Jurkat, Clone E6-1 (cell line): ENCODE results near the gene KCNJ3.

ENCODE experiments used
- DNase-seq: peaks from one replicate; pipeline ENCODE4 v3.0.0-alpha.2; 2011; ENCODE audit warnings: low read depth, low spot score
- H3K4me3 ChIP-seq: 2 replicates; pipeline ENCODE4 v1.5.1; 2011; ENCODE audit warnings: mild to moderate bottlenecking, low read length, control low read depth, moderate library complexity

The KCNJ3 gene

DNA sequence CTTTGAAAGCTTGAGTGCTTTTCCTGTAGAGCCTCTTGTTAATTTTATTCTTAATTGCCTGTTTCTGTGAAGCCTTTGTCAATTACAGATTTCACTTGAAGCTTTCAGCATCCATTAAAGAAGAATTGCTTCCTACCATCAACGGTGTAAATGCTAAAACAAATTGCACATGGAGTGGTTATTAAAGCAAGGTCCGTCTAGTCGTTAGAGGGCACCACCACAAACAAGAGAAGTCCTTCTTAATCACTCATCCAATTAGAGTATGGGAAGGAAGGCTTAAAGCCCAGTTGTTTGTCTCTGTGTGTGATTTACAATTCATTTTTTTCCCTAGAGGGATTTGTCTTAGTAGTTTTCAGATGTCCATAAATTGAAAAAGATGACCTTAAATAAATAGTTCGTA is 1.6 kb downstream of the KCNJ3 start:
- no peak overlapping the region for H3K4me3 ChIP-seq
- DNase-seq, result no peak

DNA sequence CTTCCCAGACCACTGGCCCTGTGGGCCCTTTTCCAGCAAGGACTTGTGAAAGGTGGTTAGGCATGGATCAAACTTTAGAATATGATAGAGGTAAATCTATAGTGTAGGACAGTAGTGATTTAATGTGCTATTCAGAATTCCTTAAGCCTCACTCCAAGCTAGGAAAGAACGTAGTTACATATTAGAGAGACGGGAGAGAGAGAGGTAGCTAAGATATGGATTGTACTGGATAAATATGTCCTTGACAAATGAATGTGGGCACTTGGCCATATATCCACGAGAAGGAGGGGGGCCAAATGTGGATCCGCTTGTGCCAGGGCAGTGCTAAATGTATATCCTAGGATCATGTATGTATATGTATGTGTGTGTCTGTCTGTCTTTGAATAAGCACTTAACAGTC is 6.5 kb downstream of the KCNJ3 start:
- DNase-seq, result no peak
- H3K4me3 ChIP-seq, result no peak overlapping the region

DNA sequence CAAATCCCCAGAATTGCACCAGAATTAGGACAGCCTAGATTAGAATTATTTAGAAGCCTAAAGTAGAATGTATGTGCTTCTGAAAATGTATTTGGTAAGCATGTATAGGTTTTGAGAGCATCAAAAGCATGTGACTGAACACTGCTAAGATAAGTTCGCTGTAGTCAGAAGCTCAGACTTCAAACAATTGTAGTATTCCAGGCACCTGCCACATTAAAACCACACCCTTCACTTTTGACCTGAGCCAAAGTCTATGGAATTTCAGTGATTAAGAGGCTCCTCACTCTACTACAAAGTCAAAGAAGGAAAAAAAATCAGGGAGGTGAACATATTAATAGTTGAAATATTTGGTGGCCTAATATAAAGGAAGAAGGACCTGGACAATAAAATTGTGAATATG is 8.2 kb downstream of the KCNJ3 start:
- no peak for DNase-seq
- no peak overlapping the region for H3K4me3 ChIP-seq

DNA sequence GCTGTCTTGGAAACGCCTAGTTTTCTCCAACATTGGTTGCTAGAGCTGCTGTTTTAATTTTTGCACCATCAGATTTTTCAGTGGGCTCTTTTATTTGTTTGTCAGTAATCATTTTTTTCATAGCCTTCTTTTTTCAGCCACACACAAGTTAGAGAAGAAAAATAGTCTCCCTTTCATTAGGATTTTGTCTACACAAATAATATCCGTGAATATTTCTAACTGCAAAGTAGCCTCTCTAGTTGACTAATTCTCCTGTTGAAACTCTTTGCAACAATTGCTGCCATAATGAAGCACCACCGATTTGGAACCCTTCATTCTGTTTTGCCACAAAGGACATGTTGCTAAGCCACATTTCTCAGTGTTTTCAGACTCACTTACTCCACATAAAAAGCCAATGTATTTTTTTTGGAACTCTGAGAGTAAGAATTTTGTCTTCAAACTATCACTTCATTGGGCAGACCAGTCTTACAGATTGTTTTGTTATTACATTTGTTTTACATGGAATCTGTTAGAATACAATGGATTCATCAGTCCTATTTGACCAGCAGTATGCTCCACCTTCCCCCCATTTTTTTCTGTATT is 9.6 kb downstream of the KCNJ3 start:
- no peak overlapping the region for H3K4me3 ChIP-seq
- no peak for DNase-seq

DNA sequence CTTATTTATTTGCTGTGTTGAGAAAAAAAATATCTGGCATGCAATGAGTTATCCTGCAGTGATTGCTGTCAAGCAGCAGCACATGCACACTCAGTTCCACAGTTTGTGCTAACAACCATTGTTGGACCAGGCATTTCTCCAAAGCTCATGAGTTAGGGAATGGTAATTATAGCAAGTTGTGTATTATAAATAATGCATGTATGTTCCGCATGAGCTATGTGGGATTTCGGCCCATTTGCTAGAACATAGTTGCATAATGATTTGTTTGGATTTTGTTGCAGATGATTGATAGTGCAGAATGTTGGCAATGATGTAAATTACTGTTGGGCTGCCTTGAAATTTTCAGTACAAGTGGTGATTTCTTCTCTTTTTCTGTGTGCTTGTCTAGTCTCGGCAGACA is 10.7 kb downstream of the KCNJ3 start:
- no peak for DNase-seq
- H3K4me3 ChIP-seq, result no peak overlapping the region

DNA sequence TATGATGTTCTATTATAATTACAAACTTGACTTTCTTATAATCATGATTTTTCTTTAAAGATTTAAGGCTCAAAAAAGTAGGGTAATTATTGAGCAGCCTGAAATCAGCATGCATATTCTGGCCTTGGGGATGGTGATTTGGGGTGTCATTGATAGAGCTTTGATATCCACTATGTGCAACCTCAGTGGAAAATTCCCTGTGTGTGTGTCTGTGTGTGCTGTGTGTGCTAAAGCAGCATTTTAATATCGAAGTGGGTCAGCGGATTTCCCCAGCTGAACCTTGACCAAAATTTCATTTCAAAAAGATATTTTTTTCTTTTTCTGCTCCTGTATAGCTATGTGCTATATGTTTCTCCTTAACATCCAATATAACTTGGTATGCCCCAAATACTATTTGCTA is 11.6 kb downstream of the KCNJ3 start:
- no peak for DNase-seq
- H3K4me3 ChIP-seq, result no peak overlapping the region

DNA sequence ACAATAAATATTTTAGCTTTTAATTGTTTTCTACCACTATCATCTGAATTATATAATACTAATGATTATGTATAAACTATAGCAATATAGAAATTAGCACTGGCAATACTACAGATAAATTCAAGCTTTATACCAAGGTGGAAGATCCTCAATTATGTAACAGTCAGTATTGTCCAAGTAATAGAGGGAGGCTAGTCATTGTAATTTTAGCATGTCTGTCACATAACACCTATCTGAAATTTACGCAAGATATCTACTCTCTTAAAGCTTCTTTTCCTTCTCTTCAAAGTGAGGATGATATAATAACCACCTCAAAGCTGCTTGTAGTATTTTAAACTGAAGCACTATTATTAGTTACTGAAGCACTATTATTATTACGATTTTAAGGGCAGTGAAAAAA is 12.2 kb downstream of the KCNJ3 start:
- no peak overlapping the region for H3K4me3 ChIP-seq
- no peak for DNase-seq

DNA sequence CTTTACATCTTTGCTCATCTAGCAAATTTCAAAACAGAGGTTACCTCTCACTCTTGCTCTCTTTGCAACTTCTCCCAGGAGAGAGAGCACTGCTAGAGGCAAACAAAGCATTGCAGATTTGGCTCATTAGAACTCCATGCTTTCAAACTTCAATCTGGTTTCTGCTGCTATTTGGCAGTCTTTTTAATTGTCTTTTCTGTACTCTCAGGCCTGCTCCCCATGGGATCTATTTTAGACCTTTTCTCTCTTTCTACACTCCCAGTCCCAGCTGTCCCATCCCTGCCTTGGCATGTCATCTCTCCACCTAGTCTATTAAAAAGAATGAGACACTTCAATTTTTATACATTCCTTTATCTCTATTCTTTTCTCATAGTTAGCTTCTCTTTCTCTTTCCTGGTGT is 15.2 kb downstream of the KCNJ3 start:
- H3K4me3 ChIP-seq, result no peak overlapping the region
- DNase-seq, result no peak

DNA sequence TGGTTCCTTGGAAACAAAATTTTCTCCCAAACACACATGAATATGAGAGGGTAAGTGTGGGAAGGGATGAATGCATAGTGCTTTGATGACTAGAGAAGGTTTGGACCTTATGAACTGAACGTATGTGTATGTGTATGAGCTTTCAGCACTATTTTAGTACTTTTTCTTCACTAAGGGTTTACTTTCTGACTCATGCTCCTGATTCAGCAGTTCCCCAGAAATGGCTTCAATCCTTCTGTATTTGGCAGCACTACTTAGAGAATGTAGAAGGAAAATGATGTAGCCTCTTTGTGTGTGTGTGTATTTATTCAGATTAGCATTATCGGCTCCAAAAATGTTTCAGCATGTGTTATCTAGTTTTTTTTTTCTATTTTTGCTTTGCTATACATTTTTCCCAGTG is 22.2 kb downstream of the KCNJ3 start:
- H3K4me3 ChIP-seq, result no peak overlapping the region
- DNase-seq, result no peak

DNA sequence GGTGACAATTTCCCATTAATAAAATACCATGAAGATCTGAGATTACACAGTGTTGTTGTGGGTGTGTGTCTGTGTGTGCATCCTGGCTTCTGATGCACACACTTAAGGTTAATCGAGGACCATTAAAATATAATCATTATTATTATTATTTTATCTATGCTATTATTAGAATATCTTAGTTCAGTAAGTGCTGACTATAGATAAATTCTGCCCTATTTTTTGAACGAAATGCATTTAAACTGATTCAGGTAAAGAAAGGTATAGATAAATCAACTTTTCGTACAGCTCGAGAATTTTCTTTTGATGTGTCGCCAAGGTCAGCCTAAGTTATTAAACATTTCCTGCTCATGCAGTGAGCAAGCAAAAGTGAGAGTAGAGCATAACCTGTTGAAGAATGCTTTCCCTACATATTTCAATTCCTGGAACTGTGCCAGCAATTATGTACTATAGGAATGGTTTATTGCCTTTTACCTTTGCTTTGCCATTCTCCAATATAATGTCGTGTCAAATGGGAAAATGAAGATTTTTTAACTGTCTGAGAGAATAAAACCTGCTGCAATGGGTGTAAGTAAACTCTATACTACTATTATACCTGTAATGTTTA is 25.8 kb downstream of the KCNJ3 start:
- no peak for DNase-seq
- no peak overlapping the region for H3K4me3 ChIP-seq

DNA sequence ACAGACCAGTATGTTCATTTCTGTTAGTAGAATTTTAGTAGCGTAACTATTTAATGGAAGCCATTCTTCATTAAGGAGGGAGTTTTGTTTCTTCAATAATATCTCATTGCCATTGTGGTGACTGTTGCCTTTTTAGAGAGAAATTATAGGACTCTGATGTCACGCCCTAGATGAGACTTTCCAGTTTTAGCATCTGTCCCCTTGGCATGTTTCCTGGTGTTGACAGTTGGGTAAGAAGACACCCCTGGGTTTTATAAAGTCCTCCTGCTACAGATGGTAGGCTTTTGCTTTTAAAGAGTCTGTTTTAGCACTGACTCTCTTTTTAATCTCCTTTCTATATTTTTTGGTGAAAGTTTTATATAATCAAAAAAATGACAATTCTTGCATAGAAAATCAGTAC is 41.9 kb downstream of the KCNJ3 start:
- no peak for DNase-seq
- no peak overlapping the region for H3K4me3 ChIP-seq

DNA sequence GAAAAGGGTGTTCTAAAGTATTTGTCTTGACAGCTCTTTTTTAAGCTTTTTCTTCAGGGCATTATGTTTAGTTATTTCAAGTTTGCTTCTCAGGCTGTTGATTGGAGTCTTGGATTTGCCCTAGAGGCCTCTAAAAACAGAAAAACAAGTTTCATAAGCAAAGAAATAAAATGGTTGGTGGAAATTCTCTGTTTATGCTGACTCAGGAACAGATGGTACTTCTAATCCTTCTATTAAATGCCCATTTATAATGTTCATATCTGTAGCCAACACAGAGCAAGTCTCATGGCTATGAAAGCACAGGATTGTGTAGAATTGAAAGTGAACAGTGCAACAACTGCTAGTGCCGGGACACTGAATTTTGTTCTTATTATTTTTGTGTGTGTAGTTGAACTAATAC is 60.4 kb downstream of the KCNJ3 start:
- no peak for DNase-seq
- H3K4me3 ChIP-seq, result no peak overlapping the region

DNA sequence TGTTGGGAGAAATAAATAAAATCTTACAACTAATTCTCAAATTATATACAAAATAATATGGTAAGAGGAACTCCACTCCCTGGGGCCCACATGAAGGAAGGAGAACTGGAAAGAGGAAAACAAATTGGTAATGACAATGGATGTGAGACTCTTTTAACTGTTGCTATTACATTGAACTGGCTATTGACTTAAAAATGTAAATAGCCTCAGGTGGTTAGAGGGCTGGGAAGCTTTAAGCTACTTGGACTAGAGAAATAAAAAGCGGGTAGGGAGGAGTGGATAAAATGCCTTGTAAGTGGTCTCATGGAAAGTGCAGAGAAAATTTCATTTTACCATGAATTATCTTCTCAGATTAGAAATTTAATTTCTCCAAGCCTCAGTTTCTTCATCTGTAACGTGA is 64.1 kb downstream of the KCNJ3 start:
- DNase-seq, result no peak
- no peak overlapping the region for H3K4me3 ChIP-seq

DNA sequence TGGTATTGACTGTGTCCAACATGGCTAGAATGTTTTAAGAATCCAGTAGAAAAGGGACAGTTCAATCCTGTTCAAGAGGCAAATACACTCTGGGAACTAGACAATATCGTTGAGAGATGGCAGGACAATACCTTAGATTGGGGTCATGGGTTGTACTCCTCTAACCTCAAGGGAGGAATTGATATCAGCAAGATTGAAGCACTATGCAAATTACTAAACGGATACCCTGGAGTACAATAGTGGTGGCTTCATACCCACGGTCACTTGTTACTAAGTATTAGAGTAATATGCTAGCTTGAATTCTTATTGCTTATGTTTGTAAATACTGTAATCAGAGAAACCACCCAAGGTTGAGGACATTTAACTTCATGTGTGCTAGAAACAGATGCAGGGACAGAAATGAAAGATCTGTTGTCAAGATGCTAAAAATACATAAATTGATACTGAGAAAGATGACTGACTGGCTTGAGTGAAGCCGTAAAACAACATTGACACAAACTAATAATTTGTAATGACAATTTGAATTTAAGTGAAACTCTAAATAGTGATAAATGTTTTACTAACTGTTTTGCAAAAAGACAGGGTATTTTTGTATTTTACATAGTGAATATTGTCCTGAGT is 73.3 kb downstream of the KCNJ3 start:
- DNase-seq, result no peak

DNA sequence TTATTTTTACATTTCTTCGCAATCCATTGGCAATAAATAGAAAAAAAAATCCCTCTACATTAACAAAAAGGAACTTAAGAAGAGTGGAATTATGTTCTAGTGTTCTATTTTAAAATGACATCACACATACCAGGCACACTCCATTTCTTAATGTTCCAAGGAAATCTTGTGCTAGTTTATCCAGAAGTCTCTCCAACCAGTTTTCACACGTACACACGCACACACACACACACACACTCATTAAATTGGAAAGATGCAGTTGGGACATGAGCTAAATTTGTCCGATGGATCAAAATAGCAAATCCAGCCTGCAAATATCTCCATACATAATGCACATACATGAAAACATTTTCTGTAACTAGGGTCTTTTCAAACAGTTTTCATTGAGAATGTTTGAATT is 78.3 kb downstream of the KCNJ3 start:
- no peak for DNase-seq
- H3K4me3 ChIP-seq, result no peak overlapping the region

More for the DNA sequence above, 73.3 kb downstream of the KCNJ3 start:
- no peak overlapping the region for H3K4me3 ChIP-seq

DNA sequence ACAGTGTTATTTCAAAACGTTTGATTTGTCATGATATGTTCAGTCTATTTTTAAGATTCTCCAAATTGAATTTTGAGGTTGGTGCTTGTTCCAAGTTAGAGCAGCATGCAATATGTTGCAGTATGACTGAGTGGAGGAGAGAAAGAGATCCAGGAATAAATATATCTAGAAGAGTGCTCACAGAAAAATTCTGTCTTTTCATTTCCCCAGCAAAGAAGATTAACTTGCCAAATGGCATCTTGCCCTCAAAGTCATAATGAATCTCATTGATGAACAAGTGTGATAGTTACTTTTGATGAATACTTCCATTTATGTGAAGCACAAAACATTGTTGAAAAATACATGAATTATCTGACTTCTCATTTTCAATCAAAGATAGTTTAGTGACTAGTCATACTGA is 95.9 kb downstream of the KCNJ3 start:
- no peak overlapping the region for H3K4me3 ChIP-seq
- DNase-seq, result no peak

DNA sequence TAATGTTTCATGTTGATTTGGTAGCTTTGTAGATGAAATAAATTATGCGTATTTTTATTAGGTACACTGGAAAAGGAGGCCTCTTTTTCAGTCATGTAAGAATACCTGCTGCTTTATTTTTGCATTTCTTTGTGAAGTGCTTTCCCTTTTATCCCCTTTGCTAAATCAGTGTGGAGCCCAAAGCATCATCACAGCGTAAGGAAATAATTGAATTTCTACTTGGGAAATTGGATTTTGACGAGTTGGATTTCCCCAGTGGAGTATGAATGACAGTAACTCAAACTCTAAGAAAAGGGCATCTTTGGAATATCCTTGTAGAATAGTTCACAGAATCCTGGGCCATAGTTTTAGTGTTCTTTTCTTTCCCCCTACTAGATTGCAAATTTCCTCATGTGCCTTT is 97.2 kb downstream of the KCNJ3 start:
- no peak for DNase-seq
- no peak overlapping the region for H3K4me3 ChIP-seq

DNA sequence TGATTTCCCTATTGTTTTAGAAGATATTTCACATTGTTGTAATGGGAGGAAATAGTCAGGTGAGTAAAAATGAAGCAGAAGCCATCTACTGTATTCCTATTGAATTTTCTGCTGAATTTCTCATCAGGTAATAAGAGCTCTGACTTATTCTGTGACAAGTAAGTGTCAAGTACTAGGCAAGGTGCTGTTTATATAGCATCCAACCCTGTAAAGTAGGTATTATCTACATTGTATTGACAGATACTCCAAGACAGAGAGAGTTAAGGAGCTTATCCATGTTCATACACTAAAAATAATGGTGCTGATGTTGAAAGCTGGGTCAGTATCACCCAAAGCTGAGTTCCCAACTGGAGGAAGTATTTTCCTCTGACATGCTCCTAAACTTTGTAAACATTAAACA is 106.0 kb downstream of the KCNJ3 start:
- DNase-seq, result no peak
- H3K4me3 ChIP-seq, result no peak overlapping the region

DNA sequence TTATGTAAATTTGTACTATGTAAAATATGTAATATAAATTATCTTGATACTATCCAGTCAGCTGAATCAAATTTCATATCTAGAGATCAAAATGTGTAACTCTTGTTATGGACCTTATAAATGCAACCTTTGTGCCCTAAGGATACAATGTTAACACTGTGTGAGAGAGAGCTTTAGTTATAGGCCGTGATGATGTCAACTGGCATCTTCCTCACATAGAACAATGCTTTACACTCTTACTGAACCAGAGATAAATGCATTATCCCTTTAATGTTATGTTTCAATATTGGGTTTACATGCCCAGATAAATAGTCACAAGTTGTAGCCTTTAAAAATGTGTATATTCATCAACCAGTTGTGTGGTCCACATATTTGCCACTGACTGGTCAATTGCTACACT is 115.1 kb downstream of the KCNJ3 start:
- no peak for DNase-seq
- no peak overlapping the region for H3K4me3 ChIP-seq

DNA sequence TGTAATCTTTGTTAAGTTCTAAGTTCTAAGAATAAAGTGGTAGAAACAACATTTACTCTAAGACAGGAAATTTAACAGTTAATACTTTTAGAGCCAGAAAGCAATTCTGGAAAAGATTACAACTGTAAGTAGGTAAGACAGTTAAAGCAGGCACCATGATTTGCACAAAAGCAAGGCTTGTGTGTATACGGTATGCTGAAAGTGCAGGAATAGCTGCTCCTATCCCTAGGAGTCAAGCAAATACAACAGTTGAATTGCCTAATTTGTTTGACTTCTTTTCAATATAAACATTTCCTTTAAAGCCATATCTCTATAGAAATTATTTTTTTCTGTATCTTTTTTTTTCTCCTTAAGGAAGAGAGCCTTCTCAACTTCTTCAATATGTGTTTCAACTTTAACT is 116.4 kb downstream of the KCNJ3 start:
- H3K4me3 ChIP-seq, result no peak overlapping the region
- no peak for DNase-seq

DNA sequence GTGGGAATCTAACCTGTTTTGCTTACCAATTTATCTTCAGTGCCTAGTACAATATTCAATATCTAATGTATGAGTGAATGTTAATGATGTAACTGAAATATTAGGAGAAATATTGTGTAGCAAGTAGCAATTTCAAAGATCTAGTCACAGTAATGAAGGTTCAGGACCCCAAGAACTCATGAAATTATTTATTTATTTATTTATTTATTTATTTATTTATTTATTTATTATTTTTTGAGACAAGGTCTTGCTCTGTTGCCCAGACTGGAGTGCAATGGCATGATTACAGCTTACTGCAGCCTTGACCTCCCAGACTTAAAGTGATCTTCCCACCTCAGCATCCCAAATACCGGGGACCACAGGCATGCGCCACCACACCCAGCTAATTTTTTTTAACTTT is 126.9 kb downstream of the KCNJ3 start:
- no peak for DNase-seq
- no peak overlapping the region for H3K4me3 ChIP-seq
